ENCODE measurements around the gene CRIP3. TPM values are rescaled to one million over a fixed set of nuclear protein-coding genes. Genes with fewer than 3 reads are reported as not detected.

CRIP3 gene
- total RNA-seq, 1 experiment from 2014 or later = 16.9 TPM

DNA sequence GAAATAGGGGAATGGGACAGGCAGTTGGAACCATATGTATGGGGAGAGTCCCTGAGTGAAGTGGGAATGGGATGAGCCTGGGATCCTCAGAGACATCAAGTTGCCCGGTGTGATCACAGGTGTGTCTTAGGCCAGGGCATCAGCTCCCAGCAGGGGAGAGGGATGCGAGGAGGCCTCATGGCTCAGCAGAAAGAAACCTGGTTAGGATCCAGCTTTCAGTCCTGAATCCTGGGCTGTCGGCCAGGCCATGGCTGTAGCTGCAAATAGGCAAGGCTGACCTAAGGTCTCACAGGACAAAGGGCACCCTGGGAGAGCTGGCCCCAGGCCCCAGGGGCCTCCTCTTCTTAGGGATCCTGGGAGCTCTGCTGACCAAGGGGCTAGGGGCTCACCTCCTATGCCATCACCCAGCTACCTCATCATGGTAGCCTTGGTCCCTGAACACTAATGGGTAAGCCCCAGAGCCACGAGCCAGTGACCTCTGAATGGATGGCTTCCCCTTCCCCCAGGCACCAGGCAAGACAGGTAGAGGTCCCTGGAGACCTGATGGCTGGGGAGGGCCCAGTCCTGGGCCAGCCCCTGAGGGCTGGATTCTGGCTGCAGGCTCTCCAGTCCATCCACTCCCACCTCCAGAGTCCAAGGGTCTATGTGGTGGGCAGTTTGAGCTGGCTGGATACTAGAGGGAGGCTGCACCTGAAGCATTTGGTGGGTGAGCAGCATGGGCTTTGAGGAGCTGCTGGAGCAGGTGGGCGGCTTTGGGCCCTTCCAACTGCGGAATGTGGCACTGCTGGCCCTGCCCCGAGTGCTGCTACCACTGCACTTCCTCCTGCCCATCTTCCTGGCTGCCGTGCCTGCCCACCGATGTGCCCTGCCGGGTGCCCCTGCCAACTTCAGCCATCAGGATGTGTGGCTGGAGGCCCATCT lies 10.7 kb downstream of the CRIP3 start, which contains the start of gene SLC22A7:
SLC22A7 (plus strand) TSS at position 617 of the 921 bp plus-strand sequence; CDS start at position 716, 99 bp downstream.
- Histone ChIP-seq H2BK15ac (ENCODE audit: low read depth, low read length) (no peak within 1 kb of the TSS), H4K91ac (ENCODE audit: insufficient read length, low read depth, low read length) (no peak within 1 kb of the TSS), H3K79me1 (ENCODE audit: insufficient read depth, low read depth, low read length, poor library complexity, severe bottlenecking) (no peaks in the 10 kb centered on the region), H3K4ac (ENCODE audit: low read depth, low read length) (no peak within 1 kb of the TSS), H3K56ac (ENCODE audit: insufficient read length, low read depth, low read length) (no peak within 1 kb of the TSS), H3K79me2 (ENCODE audit: insufficient read depth, low read length) (no peaks in the 10 kb centered on the region), H3T11ph (ENCODE audit: low read length) (no peak within 1 kb of the TSS), H2BK5ac (ENCODE audit: insufficient read length, low read length) (no peak within 1 kb of the TSS), H3K4me1 (ENCODE audit: insufficient read depth, low read length) (no peaks in the 10 kb centered on the region), H3K14ac (ENCODE audit: insufficient read depth, low read length) (no peak within 1 kb of the TSS; the same call in 1 of the 2 replicates), H3K4me2 (ENCODE audit: insufficient read depth, insufficient read length, low read length) (no peak within 1 kb of the TSS), H2BK12ac (ENCODE audit: insufficient read length, low read depth, low read length) (no peak within 1 kb of the TSS), H3K27me3 (ENCODE audit: insufficient read depth, low read length) (no peaks in the 10 kb centered on the region), H3K9ac (ENCODE audit: extremely low read depth, insufficient read length, low read length) (no peak within 1 kb of the TSS), H4K8ac (replicated peaks; ENCODE audit: insufficient read length, low read depth, low read length) (no peak within 1 kb of the TSS), H4K5ac (ENCODE audit: insufficient read length, low read depth, low read length) (no peak within 1 kb of the TSS), H3K9me3 (ENCODE audit: control insufficient read depth, low read depth, low read length) (no peaks in the 10 kb centered on the region), H3K23me2 (ENCODE audit: insufficient read length, low read depth, low read length, poor library complexity, severe bottlenecking) (no peaks in the 10 kb centered on the region), H3K18ac (ENCODE audit: insufficient read length, low read depth, low read length) (no peak within 1 kb of the TSS), H2BK20ac (ENCODE audit: low read depth, low read length, poor library complexity, severe bottlenecking) (no peak within 1 kb of the TSS), H4K20me1 (ENCODE audit: control insufficient read depth, insufficient read depth, insufficient read length) (peaks cover 4% of the 10 kb centered on the region), H3K27ac (ENCODE audit: insufficient read length, low read depth, low read length) (no peak within 1 kb of the TSS), H2BK120ac (ENCODE audit: low read depth, low read length, poor library complexity, severe bottlenecking) (no peak within 1 kb of the TSS), H2AFZ (ENCODE audit: low read length) (no peak within 1 kb of the TSS), H3K23ac (ENCODE audit: insufficient read length, low read depth, low read length) (no peak within 1 kb of the TSS), H2AK5ac (ENCODE audit: insufficient read length, low read length) (no peak within 1 kb of the TSS)
- DNase-seq = no peak
- Mint-ChIP-seq H3K9me3 (no peaks in the 10 kb centered on the region), H3K4me1 (peaks cover 15% of the 10 kb centered on the region in 2 experiments), H3K4me3 (no peak within 1 kb of the TSS), H3K27ac (no peak within 1 kb of the TSS), H3K36me3 (ENCODE audit: insufficient read depth in 1 of 3, low read depth in 3 of 3) (no peaks in the 10 kb centered on the region), H3K27me3 (ENCODE audit: low read depth) (peaks cover 17% of the 10 kb centered on the region)
- WGBS (ENCODE audit: extremely low coverage, insufficient read length, low lambda C conversion rate) = no CpG with 5 or more reads among the region's 10 CpGs
- TF ChIP-seq, protein P1, sequence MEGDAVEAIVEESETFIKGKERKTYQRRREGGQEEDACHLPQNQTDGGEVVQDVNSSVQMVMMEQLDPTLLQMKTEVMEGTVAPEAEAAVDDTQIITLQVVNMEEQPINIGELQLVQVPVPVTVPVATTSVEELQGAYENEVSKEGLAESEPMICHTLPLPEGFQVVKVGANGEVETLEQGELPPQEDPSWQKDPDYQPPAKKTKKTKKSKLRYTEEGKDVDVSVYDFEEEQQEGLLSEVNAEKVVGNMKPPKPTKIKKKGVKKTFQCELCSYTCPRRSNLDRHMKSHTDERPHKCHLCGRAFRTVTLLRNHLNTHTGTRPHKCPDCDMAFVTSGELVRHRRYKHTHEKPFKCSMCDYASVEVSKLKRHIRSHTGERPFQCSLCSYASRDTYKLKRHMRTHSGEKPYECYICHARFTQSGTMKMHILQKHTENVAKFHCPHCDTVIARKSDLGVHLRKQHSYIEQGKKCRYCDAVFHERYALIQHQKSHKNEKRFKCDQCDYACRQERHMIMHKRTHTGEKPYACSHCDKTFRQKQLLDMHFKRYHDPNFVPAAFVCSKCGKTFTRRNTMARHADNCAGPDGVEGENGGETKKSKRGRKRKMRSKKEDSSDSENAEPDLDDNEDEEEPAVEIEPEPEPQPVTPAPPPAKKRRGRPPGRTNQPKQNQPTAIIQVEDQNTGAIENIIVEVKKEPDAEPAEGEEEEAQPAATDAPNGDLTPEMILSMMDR (conservative IDR thresholded peaks at IDR 0.05) = no peak

Data from H9 (cell line).